ENCODE data around the gene FAM3A.
"Not testable (repeated sequence)": the region's sequence is repeated elsewhere in the genome, so short reads cannot be mapped to it uniquely, and the experiment has no call there.

The FAM3A gene, protein sequence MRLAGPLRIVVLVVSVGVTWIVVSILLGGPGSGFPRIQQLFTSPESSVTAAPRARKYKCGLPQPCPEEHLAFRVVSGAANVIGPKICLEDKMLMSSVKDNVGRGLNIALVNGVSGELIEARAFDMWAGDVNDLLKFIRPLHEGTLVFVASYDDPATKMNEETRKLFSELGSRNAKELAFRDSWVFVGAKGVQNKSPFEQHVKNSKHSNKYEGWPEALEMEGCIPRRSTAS

GRCh38 chrX:154515966-154516655 is at the start of gene FAM3A:
FAM3A (minus strand) TSS chrX:154516232; CDS start chrX:154515772, 460 bp downstream.
- peak; percentile 92 for DNase-seq

- DNase-seq = not testable (repeated sequence)
Observed at GRCh38 chrX:154562295-154562694, 46.3 kb upstream of the FAM3A start.

DNA sequence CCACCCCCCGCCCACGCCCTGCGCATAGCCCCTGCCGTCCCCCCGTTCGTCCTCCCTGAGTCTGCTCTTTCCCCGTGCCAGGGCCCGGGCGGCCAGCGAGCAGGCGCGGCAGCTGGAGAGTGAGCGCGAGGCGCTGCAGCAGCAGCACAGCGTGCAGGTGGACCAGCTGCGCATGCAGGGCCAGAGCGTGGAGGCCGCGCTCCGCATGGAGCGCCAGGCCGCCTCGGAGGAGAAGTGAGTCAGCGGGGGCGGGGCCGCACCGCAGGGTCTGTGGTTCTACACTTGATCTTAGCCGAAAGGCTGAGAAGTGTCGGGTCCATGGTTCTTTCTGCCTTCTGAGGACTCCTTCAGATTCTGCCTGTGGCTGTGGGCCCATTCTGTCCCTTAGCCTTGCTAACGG is 44.3 kb upstream of the FAM3A start:
- DNase-seq = not testable (repeated sequence)

- DNase-seq = not testable (repeated sequence)
Observed at GRCh38 chrX:154558896-154559295, 42.9 kb upstream of the FAM3A start.

- not testable (repeated sequence) for DNase-seq
Observed at GRCh38 chrX:154558060-154558690, 42.1 kb upstream of the FAM3A start.

- not testable (repeated sequence) for DNase-seq
Observed at GRCh38 chrX:154552112-154552806, 36.2 kb upstream of the FAM3A start.

GRCh38 chrX:154549766-154550165 is 33.7 kb upstream of the FAM3A start:
- no peak for DNase-seq

- DNase-seq = no peak
Observed at GRCh38 chrX:154548028-154548316, 31.9 kb upstream of the FAM3A start.

DNA sequence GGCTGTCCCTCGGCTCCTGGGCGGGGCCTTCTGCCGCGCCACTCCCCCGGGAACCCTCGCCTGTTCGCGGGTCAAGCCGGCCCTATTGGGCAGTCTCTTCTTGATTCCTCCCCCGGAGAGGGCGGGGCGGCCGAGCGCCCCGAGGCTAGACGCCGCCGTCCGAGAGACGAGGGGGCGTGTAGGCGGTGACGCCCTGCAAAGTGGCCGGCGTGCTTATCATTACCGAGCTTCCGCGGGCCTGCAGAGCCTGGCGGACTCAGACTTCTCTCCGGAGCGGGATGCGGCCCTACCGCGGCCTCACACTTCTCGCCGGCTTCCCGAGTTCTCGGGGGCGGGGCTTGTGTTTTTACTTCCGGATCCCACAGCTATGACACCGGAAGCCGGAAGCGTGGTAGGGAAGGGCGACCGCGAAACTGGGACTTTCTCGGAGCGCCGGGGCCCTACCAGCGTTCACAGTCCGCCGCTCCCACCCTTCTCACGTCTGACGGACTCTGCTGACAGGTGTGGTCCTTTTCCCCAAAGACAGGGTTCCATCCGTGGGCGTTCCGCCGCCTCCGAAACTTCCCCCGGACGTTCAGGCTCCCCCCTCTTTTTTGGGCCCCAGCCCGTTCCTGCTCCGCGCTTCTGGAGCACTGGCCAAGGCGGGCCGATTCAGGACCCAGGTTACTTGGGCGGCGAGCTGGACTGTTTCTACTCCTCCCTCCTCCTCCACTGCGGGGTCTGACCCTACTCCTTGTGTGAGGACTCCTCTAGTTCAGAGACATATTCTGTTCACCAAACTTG is 31.4 kb upstream of the FAM3A start, which contains the start of gene IKBKG:
Gene IKBKG, plus strand, starts transcription at position 376 of the 783 bp plus-strand sequence. CDS start 4,383 bp downstream, outside the sequence.
- peak; percentile 89 for DNase-seq

DNA sequence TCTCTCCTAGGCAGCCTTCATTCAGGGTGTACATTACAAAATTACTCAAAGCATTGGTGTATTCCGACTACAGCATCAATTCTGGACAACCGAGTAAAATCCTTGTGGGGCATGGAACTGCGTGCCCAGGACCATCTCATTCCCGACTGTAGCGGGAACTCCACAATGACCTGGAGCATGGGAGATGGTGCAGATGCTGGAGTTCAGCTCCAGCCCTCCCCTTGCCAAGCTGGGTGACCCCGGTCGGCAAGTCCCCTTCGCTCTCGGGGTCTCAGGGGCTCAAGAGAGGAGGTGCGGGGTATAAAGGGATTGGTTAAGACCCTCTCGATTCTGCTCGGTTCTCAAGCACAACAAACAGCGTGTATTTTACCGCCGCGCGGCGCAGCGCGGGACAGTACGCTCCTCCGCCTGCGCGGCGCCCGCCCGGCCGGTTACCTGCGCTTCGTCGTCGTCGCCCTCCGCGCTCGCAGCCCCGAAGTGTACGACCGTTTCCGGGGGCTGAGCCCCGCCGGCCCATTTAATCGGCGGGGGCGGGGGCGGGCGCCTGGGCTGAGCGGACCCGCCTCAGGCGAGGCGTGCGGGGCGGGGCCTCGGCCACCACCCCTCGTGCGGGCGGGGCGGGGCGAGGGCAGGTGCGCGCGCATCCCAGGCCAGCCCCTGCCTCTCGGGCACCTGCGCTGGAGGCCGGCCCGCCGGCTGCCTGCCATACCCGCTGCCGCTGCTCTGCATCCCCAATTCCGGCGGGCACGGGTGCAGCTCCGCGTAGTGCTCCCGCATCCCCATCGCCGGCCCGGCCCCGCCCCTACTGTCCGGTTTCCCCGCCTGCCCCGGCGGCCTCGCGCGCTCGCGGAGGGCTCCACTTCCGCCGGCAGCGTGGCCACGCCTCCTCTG is 30.6 kb upstream of the FAM3A start, which contains the start of gene G6PD:
Gene G6PD, minus strand, starts transcription at position 493 of the 891 bp plus-strand sequence. CDS start 691 bp downstream, outside the sequence.
- peak; percentile 89 for DNase-seq

DNA sequence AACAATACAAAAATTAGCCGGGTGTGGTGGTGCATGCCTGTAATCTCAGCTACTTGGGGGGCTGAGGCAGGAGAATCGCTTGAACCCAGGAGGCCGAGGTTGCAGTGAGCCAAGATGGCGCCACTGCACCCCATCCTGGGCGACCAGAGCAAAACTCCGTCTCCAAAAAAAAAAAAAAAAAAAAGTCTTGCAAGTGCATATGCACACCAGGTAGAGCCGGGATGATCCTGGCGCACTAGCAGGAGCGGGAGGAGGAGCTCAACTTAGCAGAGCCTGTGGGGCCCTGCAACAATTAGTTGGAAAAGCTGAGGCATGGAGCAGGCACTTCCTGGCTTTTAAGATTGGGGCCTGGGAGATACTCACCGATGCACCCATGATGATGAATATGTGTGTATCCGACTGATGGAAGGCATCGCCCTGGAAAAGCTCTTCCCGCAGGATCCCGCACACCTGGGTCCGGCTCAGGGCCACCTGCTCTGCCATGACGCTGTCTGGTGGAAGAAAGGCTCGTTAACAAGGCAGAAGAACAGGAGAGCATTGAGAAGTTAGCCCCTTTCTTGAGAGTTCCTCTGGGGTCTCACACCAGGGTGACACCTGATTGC is 29.7 kb upstream of the FAM3A start:
- no peak for DNase-seq

- peak; percentile 57 for DNase-seq
Observed at GRCh38 chrX:154542723-154543424, 26.8 kb upstream of the FAM3A start.

DNA sequence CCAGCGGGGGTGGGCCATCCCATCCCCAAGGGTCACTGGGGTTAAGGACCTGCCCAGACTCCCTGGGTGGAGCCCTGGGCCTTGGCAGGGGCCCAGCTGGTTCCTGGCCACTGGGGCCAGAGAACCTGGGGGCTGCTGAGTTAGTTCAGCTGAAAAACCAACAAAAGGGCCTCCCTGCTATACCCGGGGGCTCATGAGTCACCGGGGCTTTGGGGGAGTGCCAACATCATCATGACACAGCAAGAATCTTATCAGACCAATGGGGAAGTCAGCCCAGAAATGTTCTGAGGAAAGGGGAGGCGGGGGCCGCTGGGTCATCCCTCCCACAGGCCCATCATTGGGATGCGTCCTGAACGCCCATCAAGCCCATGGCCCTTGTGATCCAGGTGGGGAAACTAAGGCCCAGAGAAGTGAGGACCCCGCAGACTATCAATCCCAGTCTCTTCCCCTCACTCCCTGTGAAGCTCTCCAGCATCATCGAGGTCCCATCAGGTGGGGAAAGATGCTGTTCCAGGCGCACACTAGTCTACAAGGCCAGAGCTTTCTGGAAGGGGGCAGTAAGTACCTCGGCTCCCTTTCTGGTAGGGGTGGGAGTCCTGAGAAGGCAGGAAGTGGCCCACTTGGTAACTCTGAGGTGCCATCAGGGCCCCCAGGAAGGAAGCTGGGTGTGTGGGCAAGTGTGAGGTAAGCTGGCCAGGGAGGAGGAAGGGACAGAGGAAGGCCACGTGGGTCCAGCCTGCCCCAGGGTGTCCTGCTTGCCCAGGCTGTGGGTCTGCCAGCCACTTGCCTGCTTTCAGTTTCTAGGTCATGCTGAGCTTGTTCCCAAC is 26.1 kb upstream of the FAM3A start:
- DNase-seq = peak; percentile 62

GRCh38 chrX:154541589-154541895 is 25.5 kb upstream of the FAM3A start:
- DNase-seq = no peak

DNA sequence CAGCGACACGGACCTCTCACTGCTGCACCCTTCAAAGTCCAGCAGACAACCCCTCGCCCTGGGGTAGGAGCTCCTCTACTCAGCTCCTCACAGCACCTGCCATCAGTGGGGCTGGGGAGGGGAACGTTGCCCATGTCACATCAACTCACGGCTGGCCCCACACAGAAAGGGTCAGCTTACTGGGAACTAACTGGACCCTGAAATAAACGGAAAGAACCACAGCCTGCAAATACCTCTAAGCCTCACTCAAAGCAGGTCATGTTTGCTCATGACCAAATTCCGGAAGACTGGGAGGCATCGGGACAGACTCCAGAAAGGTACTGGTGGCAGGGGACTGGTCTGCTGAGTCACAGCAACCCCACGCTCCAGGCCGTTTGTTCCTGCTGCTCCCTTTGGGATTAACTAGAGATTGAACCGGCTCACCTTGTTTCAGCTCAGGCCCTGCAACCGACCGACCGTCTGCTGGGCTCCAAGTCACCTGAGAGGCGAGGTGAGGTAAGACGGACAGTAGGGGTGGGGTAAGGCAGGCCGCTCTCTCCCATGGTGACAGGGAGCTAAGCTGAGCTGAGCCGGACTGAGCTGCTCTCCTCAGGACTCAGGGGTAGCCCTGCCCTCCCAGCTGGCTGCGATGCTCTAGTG is 25.0 kb upstream of the FAM3A start:
- no peak for DNase-seq

DNA sequence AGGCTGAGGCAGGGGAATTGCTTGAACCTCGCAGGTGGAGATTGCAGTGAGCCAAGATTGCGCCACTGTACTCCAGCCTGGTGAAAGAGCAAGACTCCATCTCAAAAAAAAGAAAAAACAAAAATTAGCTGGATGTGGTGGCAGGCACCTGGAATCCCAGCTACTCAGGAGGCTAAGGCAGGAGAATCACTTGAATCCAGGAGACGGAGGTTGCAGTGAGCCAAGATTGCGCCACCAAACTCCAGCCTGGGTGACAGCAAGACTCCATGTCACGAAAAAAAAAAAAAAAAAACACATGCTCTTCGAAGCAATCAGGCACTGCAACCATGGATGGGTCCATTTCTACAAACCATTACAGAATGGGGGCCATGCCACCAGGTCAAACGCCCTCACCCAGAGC is 24.3 kb upstream of the FAM3A start:
- DNase-seq = not testable (repeated sequence)

DNA sequence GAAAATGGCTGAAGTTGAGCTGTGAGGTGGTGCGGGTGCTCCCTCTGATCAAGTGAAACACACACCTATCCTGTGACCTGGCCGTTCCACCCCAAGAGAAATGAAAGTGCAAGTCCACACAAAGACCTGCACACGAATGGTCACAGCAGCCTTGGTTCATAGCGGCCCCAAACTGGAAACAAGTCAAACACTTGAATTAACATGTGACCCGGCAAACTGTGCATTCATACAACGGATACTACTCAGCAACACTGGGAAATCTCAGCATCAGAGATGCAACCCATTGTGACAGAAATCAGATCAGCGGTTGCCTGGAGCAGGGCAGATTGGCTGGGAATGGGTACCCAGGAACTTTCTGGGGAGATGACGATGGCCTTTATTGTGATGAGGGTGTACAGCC is 23.0 kb upstream of the FAM3A start:
- DNase-seq = no peak

DNA sequence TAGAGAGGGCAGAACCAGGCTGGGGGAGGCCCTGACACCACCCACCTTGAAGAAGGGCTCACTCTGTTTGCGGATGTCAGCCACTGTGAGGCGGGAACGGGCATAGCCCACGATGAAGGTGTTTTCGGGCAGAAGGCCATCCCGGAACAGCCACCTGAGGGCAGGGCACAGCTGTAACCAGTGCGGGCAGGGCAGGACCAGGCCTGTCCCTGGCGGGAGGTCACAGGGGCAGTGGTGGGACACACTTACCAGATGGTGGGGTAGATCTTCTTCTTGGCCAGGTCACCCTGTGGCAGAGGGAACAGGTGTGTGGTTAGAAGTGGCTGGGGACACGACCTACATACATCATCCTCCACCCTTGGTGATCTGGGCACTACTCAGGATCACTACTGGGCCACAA is 19.9 kb upstream of the FAM3A start:
- no peak for DNase-seq

Data from activated CD8-positive, alpha-beta memory T cell treated with anti-CD3 and anti-CD28 coated beads, Interleukin-2, amount 50 U/mL, for 48 hours (primary cell).